ENCODE measurements around the gene PCSK4. TPM values are rescaled to one million over a fixed set of nuclear protein-coding genes. Genes with fewer than 3 reads are reported as not detected.
"Not testable (repeated sequence)": the region's sequence is repeated elsewhere in the genome, so short reads cannot be mapped to it uniquely, and the experiment has no call there.

PCSK4 gene
- polyA plus RNA-seq, 4 donors, result 2.1 to 9.8 (median 5.2) TPM

- DNase-seq (ENCODE audit: low read depth in 4 of 4, low spot score in 3 of 4), result no peak
Observed at GRCh38 chr19:1522838-1523237, 32.7 kb upstream of the PCSK4 start.

DNA sequence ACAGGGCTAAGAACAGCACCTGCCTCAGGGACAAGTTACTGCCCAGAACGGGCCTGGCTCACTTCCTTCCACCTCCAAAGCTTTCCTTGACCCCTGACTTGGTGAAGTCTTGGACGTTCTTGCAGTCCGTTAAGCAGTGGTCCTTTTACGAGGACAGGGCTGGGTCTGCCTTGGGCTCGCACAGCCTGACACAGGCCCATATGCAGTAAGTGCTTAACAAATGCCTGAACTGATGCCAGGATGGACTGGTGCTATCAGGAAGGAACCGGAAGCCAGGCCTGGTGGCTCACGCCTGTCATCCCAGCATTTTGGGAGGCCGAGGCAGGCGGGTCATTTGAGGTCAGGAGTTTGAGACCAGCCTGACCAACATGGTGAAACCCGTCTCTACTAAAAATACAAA lies 31.9 kb upstream of the PCSK4 start:
- no peak for DNase-seq (ENCODE audit: low read depth in 4 of 4, low spot score in 3 of 4)

- no peak for DNase-seq (ENCODE audit: low read depth in 4 of 4, low spot score in 3 of 4)
Observed at GRCh38 chr19:1521636-1522035, 31.5 kb upstream of the PCSK4 start.

GRCh38 chr19:1520203-1520780 lies 30.1 kb upstream of the PCSK4 start:
- DNase-seq (ENCODE audit: low read depth in 4 of 4, low spot score in 3 of 4), result no peak

GRCh38 chr19:1519802-1520201 lies 29.7 kb upstream of the PCSK4 start:
- DNase-seq (ENCODE audit: low read depth in 4 of 4, low spot score in 3 of 4), result not testable (repeated sequence)

- DNase-seq (ENCODE audit: low read depth in 4 of 4, low spot score in 3 of 4), result no peak
Observed at GRCh38 chr19:1518471-1518870, 28.3 kb upstream of the PCSK4 start.

GRCh38 chr19:1516395-1516753 lies 26.2 kb upstream of the PCSK4 start:
- DNase-seq (ENCODE audit: low read depth in 4 of 4, low spot score in 3 of 4), result no peak

DNA sequence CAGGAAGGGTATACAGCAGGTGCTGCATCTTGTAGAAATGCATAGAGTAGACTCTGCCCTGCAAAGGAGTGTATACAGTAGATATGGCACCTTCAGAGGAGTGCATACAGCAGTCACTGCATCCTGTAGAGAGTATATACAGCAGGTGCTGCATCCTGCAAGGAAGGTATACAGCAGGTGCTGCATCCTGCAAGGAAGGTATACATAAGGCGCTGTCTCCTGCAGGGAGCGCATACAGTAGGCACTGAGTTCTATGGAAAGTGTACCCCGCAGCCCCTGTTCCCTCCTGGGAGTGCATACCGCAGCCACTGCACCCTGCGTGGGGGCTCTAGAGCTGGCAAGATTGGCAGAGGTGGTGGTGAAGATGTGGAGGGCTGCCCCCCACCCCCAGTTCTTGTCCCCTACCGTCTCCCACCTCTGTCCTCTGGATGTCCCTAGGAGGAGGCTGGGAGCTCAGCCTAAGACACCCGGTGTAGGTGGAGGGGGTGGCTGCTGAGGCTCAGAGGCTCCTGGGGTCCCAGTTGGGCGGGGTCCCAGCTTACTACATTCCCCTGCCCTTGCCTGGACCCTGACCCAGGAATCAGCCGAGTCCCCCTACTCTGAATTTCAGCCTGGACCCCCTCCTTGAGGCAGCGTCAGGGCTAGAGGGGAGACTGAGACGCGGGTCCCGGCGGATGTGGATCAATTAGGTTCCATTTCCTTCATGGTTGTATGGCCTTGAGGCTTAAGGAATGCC lies 25.0 kb upstream of the PCSK4 start:
- DNase-seq (ENCODE audit: low read depth in 4 of 4, low spot score in 3 of 4), result no peak

GRCh38 chr19:1514295-1514661 lies 24.1 kb upstream of the PCSK4 start:
- no peak for DNase-seq (ENCODE audit: low read depth in 4 of 4, low spot score in 3 of 4)

DNA sequence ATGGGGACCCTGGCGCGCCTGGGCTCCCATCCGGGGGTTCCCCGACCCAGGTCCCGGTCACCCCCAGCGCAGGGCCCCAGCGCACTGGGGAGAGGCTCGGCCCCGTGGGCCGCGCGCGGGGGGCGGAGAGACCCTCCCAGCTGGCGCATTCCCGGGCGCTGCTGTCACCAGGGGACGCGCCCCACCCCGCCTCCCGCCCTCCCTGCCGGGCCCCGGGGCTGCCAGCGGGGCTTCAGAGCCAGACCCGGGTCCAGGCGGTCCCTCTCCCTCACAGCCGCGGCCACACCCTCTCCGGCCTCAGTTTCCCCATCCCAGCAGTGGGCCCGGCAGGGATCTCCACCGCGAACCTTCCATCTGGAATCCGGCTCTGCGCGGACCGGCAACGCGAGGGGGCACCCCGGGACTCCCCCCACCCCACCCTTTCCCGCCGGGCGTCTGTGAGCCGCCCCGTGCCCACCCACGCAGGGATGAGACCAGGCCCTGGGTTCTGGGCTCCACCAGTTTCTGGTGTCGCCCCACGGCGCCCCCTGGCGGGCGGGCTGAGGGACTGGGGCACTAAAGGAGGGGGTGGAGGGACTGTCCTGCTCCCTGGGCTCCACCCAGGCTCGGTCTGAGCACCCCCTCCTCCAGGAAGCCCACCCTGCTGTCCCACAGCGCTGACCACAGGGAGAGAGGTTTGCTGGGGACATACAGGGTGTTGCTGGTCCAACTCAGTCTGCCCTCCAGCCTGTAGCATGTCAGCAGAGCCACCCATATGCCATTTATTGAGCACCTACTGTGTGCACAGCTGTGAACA lies 23.5 kb upstream of the PCSK4 start:
- no peak for DNase-seq (ENCODE audit: low read depth in 4 of 4, low spot score in 3 of 4)

DNA sequence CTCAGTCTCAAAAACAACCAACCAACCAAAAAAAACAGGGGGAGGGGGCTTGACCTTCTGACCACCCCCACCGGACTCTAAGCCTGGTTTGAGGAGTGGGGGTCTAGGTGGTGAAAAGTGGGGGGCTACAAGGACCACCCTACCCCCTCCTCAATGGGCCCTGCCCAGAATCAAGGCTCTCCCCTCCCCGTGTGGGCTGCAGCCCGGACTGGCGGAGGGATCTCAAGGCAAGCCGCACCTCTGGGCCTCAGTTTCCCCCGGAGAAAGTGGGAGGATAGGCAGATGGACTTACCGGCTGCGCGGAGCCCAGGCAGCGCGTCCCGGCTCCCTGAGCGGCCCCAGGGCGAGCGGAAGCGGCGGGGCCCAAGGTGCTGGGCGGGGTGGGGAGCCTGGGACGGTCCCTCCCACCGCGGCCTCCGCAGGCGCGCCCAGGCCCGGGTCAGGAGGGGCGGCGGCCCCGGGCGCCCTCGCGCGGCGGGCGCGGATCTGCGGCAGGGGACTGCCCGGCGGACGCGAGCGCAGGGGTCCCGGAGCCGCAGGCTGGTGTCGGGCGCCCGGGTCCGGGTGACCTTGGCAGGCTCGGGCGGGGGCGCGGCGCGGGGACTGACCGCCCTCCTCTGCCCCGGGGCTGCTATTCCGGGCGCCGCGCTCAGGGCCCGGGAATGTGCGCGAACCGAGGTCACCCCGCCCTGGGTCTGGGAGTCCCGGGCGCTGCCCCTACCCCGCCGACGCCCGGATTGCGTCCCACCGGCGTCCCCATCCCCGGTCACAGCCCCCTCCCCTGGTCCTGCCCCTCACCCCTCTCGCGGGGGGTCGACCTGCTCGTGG lies 22.7 kb upstream of the PCSK4 start, which contains the start of gene ADAMTSL5:
Gene ADAMTSL5, minus strand, starts transcription at position 349 of the 828 bp plus-strand sequence. CDS start 2,076 bp downstream, outside the sequence.
- no peak for DNase-seq (ENCODE audit: low read depth in 4 of 4, low spot score in 3 of 4)

GRCh38 chr19:1511318-1512317 lies 21.5 kb upstream of the PCSK4 start:
- no peak for DNase-seq (ENCODE audit: low read depth in 4 of 4, low spot score in 3 of 4)

DNA sequence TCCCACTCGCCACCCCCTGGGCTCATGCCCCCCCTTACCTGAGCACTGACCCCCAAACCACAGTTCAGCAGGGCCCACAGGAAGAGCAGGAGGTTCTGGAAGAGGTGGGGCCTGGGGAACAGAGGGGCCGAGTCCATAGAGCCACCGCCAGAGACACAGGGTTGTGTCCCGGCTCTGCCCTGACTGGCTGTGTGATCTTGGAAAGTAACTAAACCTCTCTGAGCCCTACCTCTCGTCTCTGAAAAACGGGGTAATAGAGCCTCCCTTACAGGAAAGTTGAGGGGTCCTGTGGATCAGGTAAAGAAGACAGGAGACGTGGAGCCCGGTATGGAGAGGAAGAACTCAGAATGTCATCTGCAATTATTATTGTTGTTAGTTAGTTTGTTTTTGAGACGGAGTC lies 20.7 kb upstream of the PCSK4 start:
- DNase-seq (ENCODE audit: low read depth in 4 of 4, low spot score in 3 of 4), result no peak

DNA sequence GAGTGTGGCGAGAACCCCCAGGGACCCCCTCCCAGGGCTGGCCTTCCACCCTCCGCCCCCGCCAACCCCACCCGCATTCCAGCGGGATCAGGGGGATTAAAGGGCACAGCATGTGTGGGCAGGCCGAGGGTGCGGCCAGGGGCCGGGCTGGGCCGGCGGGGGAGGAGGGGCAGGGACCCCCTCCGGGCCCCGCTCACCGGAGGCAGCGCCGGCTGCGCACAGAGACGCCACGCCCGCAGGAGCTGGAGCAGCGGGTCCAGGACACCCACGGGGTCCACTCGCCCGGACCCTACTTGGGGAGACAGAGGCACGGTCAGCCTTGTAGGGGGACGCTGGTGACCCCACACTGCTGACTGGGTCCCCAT lies 20.3 kb upstream of the PCSK4 start:
- no peak for DNase-seq (ENCODE audit: low read depth in 4 of 4, low spot score in 3 of 4)

DNA sequence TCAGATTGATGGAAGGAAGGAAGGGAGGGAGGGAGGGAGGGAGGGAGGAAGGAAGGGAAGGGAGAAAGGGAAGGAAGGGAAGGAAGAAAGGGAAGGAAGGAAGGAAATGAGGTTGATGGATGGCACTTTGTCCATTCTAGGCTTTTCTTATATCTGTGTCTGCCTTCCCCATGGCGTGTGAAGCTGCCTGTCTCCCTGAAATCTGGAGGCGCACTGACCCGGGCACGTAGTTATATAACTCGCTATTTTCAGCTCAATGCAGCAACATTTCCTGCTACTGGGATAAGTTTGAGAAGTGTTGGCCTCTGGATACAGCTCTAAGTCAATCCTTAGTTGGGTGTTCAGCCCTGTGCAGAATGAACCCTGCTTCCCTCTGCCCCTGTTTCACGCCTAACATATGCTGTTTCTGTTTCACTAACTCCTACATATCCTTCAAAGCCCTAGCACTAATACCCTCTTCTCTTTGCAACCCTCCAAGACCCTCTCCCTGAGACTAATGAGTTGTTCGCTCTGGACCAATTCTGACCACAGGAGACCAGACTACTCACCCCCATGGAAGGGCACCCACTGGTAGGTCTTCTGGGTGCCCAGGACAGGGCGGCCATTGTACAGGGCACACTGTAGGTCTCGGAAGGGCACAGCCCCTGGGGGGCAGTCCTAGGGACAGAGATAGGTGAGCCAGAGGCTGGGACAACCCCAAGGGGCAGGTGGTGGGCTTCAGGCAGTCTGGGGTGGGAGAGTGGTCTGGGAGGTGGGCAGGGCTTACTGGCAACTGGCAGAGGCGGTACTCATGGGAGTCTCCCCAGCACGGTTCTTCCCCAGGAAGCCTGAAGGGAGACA lies 19.7 kb upstream of the PCSK4 start:
- DNase-seq (ENCODE audit: low read depth in 4 of 4, low spot score in 3 of 4), result no peak

DNA sequence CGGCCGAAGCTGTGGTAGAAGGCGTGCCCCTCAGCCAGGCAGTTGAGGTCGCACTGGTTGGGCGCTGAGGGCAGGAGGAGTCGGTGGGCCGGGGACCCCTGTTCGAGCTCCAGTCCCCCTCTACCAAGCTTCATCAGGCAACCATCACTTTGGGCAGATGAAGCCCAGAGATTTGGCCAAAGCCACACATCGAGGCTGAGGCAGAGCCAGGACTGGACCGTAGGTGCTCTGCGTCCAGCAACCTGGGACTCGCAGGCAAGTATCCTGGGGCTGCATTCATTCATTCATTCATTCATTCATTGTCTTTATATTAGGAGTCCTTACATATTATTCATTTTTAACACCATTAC lies 18.3 kb upstream of the PCSK4 start:
- no peak for DNase-seq (ENCODE audit: low read depth in 4 of 4, low spot score in 3 of 4)

- peak; percentile 86 to 92 (median 89) for DNase-seq (ENCODE audit: low read depth in 4 of 4, low spot score in 3 of 4)
Observed at GRCh38 chr19:1507763-1508506, 17.8 kb upstream of the PCSK4 start.

- no peak for DNase-seq (ENCODE audit: low read depth in 4 of 4, low spot score in 3 of 4)
Observed at GRCh38 chr19:1507192-1507660, 17.1 kb upstream of the PCSK4 start.

All from left renal pelvis (tissue), 4 donors.